Esophagus squamous epithelium (tissue), 5 donors: ENCODE results near the gene TMEM126B. TPM values are rescaled to one million over a fixed set of nuclear protein-coding genes. Genes with fewer than 3 reads are reported as not detected.

Experiments used
- DNase-seq: peaks from one replicate; lab custom pipeline; 2025; lab: John Stamatoyannopoulos, UW
- H3K27ac ChIP-seq, 4 donors: fragments of 200-600 bp; sonication (generic); one replicate each; pipeline ENCODE4 v1.5.1; 2016 to 2019; ENCODE audit warnings: mild to moderate bottlenecking in 1 of 4
- H3K27me3 ChIP-seq, 4 donors: fragments of 200-600 bp; sonication (generic); 1 replicate in 3 of 4; 2 replicates in 1 of 4; pipeline versions ENCODE4 v1.5.1 to v1.6.0; 2017 to 2021; ENCODE audit warnings: antibody characterized with exemption in 1 of 4
- H3K36me3 ChIP-seq, 3 donors: fragments of 200-600 bp; sonication (generic); one replicate each; pipeline ENCODE4 v1.5.1; 2016 to 2019
- H3K4me1 ChIP-seq, 3 donors: fragments of 200-600 bp; sonication (generic); one replicate each; pipeline ENCODE4 v1.5.1; 2017 to 2019
- H3K4me3 ChIP-seq, 4 donors: fragments of 200-600 bp; sonication (generic); 1 replicate in 3 of 4; 2 replicates in 1 of 4; pipeline ENCODE4 v1.5.1; 2016 to 2019; ENCODE audit warnings: mild to moderate bottlenecking in 2 of 4, moderate library complexity in 1 of 4
- H3K9me3 ChIP-seq, 3 donors: fragments of 200-600 bp; sonication (generic); one replicate each; pipeline ENCODE4 v1.5.1; 2016 to 2019
- POLR2A ChIP-seq, 4 donors: fragments of 450-650 bp; IDR thresholded peaks; one replicate each; pipeline ENCODE4 v1.6.1; 2017; ENCODE audit warnings: antibody characterized with exemption in 4 of 4, mild to moderate bottlenecking in 4 of 4, moderate library complexity in 3 of 4
- WGBS, 2 donors: methylation state at CpG; one replicate each; pipeline ENCODE4 v1.1.5; 2018; 5-methylcytosine and 5-hydroxymethylcytosine counted together
- intact Hi-C: fragments of 100-400 bp; cut with DNase I; formaldehyde crosslinking; loops from one replicate; pipeline ENCODE4 v1.15.0; 2022
- total RNA-seq, 4 donors: library from RNA; depleted of rRNA; stranded (reverse); fragments of >200 nt; gene quantifications; one replicate each; pipeline ENCODE4 v1.1.0, GENCODE V29; 2016
- TF ChIP-seq, protein P1 (sequence below), 6 experiments: fragments of 450-650 bp in 4 of 6; fragments of 200-600 bp in 2 of 6; sonication (generic) in 2 of 6; IDR thresholded peaks; one replicate each; pipeline ENCODE4 v1.5.1; 2016 to 2019; ENCODE audit warnings: antibody characterized with exemption in 6 of 6, mild to moderate bottlenecking in 4 of 6, moderate library complexity in 4 of 6
- donor health status: DM: yes; HTN: yes; CAD: no.

The TMEM126B gene
- total RNA-seq, 4 donors from 2014 or later = 13.6 to 43.0 (median 38.7) TPM

DNA sequence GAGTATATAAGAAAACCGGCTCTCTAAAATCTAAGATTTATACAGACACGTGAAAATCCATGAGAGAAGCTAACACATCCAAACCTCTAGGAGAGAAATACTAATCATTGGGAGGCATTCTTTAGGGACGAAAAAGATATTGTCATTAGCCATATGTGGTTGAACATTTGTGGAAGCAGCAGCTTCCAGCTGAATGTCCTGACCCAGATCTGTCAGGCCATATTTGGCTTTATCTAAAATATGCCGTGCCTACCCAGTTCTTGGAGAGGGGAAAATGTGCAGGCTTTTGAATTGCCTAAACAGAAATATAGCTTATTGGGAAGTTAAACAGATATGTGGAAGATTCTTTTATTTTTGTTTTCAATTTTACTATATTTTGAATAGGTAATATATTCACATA, 51.2 kb downstream of the TMEM126B start:
- Histone ChIP-seq H3K36me3 (no peaks in the 10 kb centered on the region), H3K27me3 (no peaks in the 10 kb centered on the region), H3K4me3 (no peak overlapping the region), H3K4me1 (peaks cover 0 to 21% (median 5%) of the 10 kb centered on the region in 3 donors), H3K27ac (no peak overlapping the region), H3K9me3 (no peaks in the 10 kb centered on the region)
- intact Hi-C loops = no loop called here
- 49 to 73% methylated on average over 4 of the region's 4 CpGs for WGBS, 2 donors
- DNase-seq = no peak
- TF ChIP-seq, protein P1, sequence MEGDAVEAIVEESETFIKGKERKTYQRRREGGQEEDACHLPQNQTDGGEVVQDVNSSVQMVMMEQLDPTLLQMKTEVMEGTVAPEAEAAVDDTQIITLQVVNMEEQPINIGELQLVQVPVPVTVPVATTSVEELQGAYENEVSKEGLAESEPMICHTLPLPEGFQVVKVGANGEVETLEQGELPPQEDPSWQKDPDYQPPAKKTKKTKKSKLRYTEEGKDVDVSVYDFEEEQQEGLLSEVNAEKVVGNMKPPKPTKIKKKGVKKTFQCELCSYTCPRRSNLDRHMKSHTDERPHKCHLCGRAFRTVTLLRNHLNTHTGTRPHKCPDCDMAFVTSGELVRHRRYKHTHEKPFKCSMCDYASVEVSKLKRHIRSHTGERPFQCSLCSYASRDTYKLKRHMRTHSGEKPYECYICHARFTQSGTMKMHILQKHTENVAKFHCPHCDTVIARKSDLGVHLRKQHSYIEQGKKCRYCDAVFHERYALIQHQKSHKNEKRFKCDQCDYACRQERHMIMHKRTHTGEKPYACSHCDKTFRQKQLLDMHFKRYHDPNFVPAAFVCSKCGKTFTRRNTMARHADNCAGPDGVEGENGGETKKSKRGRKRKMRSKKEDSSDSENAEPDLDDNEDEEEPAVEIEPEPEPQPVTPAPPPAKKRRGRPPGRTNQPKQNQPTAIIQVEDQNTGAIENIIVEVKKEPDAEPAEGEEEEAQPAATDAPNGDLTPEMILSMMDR (IDR thresholded peaks at IDR 0.05) = no peak
- no peak for TF ChIP-seq POLR2A (IDR thresholded peaks at IDR 0.05)

DNA sequence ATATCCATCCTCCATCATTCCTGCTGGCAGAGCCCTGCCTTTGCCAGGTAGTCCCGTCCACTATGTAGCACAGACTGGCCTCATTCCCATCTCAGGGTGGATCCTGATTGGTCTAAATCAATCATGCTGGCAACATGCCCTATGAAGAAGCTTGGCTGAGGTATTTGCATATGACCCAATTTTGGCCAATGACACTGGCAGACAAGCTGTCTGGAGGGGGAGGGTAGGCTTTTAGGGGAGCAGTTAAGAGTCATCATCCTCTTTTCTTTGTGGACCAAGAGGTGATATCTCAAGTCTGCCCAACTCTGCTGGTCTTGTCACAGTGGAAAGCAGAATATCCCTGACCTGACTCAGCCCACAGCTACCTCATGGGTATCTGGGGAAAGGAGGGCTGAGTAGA, 52.5 kb downstream of the TMEM126B start:
- TF ChIP-seq, protein P1 (IDR thresholded peaks at IDR 0.05) = no peak
- TF ChIP-seq POLR2A (IDR thresholded peaks at IDR 0.05) = no peak
- Histone ChIP-seq H3K9me3 (no peaks in the 10 kb centered on the region), H3K27ac (no peak overlapping the region), H3K27me3 (no peaks in the 10 kb centered on the region), H3K4me1 (peaks cover 0 to 31% (median 13%) of the 10 kb centered on the region in 3 donors), H3K4me3 (no peak overlapping the region), H3K36me3 (no peaks in the 10 kb centered on the region)
- intact Hi-C loops = no loop called here
- WGBS, 2 donors = 64% methylated on average over 1 of the region's 1 CpG; no CpG with 5 or more reads in 1 of the 2 donors
- DNase-seq = no peak

DNA sequence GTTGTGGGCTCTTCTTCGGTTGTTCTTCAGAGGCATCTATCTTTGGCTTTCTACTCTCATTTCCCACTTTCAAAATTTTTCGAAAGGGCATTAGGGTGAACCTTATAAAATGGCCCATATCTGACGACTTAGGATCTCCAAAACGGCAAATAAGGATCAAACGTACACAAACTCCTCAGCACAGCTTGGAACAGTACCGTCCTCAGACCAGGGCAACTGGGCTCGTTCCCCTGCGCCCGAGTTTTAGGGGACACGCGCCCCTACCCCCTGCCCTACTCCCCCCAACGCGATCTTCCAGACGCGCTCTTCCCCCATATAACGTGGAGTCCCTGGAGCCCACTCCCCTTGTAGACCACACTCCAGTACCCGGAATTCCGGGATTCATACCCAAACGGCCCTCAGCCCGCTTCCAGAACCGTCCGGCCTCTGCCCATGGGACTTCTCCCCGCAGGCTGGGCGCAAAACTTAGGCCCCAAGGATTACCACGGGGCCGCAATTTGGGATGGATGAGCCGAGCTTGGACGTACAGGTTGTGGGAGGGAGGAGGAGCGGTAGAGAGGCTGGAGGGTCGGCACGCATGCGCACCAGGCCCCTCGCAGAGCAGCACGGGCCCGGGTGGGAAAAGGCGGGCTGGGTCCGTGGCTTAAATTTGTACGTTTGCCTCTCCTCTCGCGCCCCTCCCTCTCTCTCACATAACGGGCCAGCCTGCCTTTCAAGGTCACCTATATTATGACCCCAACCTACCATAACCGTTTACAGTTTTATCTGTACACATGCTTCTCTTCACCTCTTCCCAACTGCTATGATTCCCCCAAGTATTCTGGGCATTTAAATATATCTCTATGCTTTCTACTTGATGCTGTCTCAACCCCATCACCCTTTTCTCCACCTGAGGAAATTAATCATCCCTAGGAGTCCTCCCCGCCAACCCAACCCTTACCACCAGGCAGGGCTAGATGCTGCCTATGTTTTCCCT, 54.2 kb downstream of the TMEM126B start:
- TF ChIP-seq, protein P1 (IDR thresholded peaks at IDR 0.05) = no peak
- no peak for TF ChIP-seq POLR2A (IDR thresholded peaks at IDR 0.05)
- Histone ChIP-seq H3K36me3 (no peaks in the 10 kb centered on the region), H3K4me3 (peak overlapping the region; percentile 35 to 62 (median 56)), H3K27me3 (no peaks in the 10 kb centered on the region), H3K9me3 (no peaks in the 10 kb centered on the region), H3K27ac (peak overlapping the region in 3 of 4 donors; percentile 20 to 57 (median 46)), H3K4me1 (peaks cover 0 to 36% (median 13%) of the 10 kb centered on the region in 3 donors)
- 18 to 36% methylated on average over 17 to 22 of the region's 43 CpGs for WGBS, 2 donors
- DNase-seq = no peak
- intact Hi-C loops = no loop called here

DNA sequence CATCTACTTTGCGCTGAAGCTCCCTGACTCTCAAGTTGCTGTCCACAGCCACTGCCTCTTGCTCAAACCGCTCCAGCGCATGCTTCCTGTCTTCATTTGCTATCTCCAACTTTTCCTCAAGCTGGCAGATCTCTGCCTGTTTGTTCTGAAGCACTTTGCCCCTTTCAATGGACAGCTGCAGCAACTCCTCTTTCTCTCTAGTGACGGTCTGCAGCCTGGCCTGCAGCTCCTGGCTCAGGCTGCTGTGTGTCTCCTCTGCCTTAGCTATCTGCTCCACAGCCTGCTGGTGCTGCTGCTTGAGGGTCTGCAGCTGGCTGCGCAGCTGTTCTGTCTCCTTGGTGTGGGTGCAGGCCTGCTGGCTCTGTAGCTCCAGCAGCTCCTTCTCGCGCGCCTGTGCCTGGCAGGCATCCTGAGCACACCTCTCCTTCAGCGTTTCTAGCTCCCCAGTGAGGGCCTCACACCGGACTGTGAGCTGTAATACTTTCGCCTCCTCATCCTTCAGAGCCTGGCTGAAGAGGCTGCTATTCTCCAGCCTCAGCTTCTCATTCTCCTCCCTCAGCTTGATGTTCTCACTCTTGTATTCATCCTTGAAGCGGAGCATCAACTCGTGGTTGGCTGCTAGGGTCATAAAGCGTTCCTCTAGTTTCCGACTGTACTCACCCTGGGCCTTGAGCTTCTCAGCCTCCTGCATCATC, 56.9 kb downstream of the TMEM126B start:
- no peaks in the 10 kb centered on the region for H3K36me3 ChIP-seq
- 67 to 81% methylated on average over 15 of the region's 15 CpGs for WGBS, 2 donors
- TF ChIP-seq, protein P1 (IDR thresholded peaks at IDR 0.05) = no peak
- TF ChIP-seq POLR2A (IDR thresholded peaks at IDR 0.05) = no peak
- peak overlapping the region; percentile 9 to 77 (median 60) for H3K27ac ChIP-seq
- no peak for DNase-seq
- H3K9me3 ChIP-seq = no peaks in the 10 kb centered on the region
- H3K27me3 ChIP-seq = no peaks in the 10 kb centered on the region
- peaks cover 0 to 36% (median 13%) of the 10 kb centered on the region in 3 donors for H3K4me1 ChIP-seq
- H3K4me3 ChIP-seq = peak overlapping the region in 3 of 4 donors; percentile 21 to 60 (median 28)
- intact Hi-C loops = no loop called here
